Mononuclear cell (primary cell): ENCODE data around the gene HIF1A. TPM values are rescaled to one million over a fixed set of nuclear protein-coding genes. Genes with fewer than 3 reads are reported as not detected.

Source experiments
- H3K27me3 ChIP-seq: 2 replicates; pipeline ENCODE4 v1.6.0; 2011; ENCODE audit warnings: low read length, control low read depth; ENCODE audit not compliant: insufficient read depth
- H3K4me1 ChIP-seq: 2 replicates; pipeline ENCODE4 v1.5.1; 2011; ENCODE audit warnings: mild to moderate bottlenecking, low read length, control low read depth; ENCODE audit not compliant: insufficient read depth
- H3K4me3 ChIP-seq: 2 replicates; pipeline ENCODE4 v1.5.1; 2011; ENCODE audit warnings: mild to moderate bottlenecking, low read length, moderate library complexity
- H3K9me3 ChIP-seq: 2 replicates; pipeline ENCODE4 v1.5.1; 2011; ENCODE audit warnings: low read depth, mild to moderate bottlenecking, control low read depth, low read length
- total RNA-seq: library from RNA; depleted of rRNA; stranded (reverse); fragments of >200 nt; gene quantifications from one replicate; pipeline ENCODE4 v1.2.3, GENCODE V29; 2012

HIF1A gene
- total RNA-seq, 1 donor, result 972 TPM

DNA sequence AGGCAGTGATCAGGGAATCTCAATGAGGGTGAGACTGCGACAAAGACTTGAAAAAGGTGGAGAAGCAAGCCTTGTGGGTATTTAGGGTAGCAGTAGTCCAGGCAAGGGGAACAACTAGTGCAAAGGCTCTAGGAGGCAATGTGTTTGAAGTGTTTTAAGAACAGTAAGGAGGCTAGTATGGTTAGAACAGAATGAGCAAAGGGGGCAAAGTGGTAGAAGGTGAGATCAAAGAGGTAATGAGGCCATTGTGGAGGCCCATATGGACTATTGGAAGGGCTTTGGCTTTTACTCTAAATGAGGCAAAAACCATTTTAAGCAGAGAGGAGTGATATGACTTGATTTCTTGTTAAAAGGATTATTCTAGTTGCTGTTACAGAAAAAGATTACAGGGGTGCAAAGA is 16.8 kb downstream of the HIF1A start:
- no peak overlapping the region for H3K4me3 ChIP-seq
- peaks cover 28% of the 10 kb centered on the region for H3K4me1 ChIP-seq
- no peaks in the 10 kb centered on the region for H3K9me3 ChIP-seq
- no peaks in the 10 kb centered on the region for H3K27me3 ChIP-seq

DNA sequence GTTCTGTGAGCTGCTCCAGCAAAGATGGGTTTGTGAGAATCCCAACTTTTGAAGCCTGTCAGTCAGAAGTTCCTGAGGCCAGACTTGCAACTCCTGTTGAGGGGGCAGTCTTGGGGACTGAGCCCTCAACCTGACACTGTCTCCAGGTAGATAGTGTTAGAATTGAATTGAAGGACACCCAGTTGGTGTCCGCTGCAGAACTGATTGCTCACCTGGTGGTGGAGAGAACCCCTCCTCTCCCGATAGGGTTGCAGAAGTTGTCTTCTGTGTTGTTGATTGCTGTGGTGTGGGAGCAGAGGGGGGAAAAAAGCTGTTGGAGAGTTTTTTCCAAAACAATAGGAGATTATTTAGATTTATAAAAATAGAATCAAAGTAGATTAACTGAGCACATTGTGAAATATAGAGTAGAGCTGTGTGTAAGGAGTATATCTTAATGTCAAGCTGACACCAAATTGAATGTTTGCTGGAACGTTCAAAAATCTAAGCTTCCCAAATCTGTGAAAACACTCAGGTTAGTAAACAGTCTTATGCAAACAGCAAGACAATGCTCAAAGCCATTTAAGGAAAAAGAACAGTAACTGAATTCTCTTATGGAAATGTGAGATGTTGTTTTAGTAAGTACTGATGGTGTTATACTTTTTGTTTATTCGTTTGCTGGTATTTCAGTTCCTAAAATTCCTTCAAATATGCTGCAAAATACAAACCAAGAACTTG is 18.6 kb downstream of the HIF1A start:
- H3K4me3 ChIP-seq, result no peak overlapping the region
- H3K9me3 ChIP-seq, result no peaks in the 10 kb centered on the region
- peaks cover 39% of the 10 kb centered on the region for H3K4me1 ChIP-seq
- no peaks in the 10 kb centered on the region for H3K27me3 ChIP-seq

DNA sequence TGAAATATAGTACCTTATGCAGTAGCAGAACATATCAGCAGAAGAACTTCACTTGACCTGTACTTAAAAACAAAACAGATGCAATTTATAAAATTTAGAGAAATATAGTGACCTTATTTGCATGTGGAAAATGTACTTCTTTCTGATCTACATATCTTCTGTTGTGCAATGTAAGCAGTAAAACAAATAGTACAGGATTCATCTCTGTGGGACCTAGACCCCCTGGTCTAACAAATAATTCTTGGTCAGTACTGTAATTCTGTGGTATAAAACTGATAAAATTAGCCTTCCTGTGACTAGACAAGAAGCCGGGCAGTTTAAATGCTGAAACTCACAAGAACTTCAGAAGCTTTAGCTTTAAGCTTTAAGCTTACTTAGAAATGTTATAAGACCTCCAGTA is 21.6 kb downstream of the HIF1A start:
- Histone ChIP-seq H3K4me1 (peaks cover 47% of the 10 kb centered on the region), H3K9me3 (no peaks in the 10 kb centered on the region), H3K4me3 (no peak overlapping the region), H3K27me3 (no peaks in the 10 kb centered on the region)

DNA sequence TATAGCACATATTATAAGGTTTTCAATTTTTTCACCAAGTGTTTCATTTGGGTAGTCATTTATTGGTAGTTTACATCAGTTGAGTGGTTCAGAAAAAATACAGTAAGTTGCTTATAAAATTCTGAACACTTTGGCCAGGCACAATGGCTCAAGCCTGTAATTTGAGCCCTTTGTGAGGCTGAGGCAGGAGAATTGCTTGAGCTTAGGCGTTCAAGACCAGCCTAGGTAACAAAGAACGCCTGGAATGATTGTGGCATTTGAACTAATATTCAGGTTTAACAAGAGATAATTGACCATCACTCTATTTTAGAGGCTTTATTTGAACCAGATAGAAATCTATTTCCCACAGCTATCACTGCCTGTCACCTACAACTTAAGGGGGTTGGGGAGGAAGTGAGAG is 22.7 kb downstream of the HIF1A start:
- Histone ChIP-seq H3K9me3 (no peaks in the 10 kb centered on the region), H3K4me3 (no peak overlapping the region), H3K4me1 (peaks cover 44% of the 10 kb centered on the region), H3K27me3 (no peaks in the 10 kb centered on the region)

DNA sequence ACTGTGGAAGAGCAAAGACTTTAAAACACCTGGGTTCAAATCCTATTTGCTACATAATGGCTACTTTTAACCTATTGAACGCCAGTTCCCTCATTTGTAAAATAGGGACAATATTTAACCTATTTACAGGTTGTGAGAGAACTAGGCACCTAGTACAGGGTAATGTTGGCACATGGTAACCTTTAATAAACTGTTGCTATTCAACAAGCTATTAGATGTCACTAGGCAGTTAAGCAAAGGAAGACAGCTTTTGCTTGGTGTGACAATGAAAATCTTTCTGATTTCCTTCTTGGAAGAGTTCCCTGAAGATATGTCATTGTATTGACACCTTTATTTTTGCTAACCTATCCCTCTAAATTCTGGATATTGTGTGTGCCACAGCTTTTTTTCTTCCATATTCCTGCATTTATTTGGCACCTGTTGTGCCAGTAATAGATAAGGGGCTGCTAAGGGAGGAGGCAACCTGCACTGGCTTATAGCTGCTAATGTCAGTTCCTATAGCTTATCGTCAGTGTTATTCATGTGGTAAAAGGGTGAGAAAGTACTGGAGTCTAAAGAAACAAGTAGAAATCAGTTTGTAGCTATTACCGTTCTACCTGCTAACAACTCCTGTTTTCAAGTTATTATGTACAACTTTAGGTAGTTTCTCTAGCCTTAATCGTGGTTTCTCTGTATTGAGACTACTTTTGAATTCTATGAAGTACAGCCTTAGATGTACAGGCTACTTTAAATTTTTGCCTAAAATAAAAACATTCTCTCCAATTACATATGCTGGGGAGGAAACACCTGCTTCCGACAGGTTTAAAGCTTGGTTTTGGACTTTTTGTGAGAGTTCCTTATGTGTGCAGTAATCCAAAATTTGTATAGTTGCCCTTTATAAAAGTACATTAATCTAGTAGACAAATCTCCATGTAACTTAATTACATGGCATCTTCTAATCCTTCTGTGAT is 24.3 kb downstream of the HIF1A start:
- no peaks in the 10 kb centered on the region for H3K9me3 ChIP-seq
- no peaks in the 10 kb centered on the region for H3K27me3 ChIP-seq
- H3K4me1 ChIP-seq, result peaks cover 37% of the 10 kb centered on the region
- no peak overlapping the region for H3K4me3 ChIP-seq

DNA sequence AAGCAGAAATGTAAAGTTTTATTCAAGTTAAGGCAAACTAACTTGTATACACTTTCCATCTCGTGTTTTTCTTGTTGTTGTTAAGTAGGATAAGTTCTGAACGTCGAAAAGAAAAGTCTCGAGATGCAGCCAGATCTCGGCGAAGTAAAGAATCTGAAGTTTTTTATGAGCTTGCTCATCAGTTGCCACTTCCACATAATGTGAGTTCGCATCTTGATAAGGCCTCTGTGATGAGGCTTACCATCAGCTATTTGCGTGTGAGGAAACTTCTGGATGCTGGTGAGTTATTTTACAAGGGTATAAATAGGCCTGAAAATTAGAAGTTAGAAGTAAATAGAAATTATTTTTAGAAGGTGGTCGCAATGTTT is 25.0 kb downstream of the HIF1A start:
- peaks cover 37% of the 10 kb centered on the region for H3K4me1 ChIP-seq
- no peaks in the 10 kb centered on the region for H3K27me3 ChIP-seq
- no peaks in the 10 kb centered on the region for H3K9me3 ChIP-seq
- no peak overlapping the region for H3K4me3 ChIP-seq

DNA sequence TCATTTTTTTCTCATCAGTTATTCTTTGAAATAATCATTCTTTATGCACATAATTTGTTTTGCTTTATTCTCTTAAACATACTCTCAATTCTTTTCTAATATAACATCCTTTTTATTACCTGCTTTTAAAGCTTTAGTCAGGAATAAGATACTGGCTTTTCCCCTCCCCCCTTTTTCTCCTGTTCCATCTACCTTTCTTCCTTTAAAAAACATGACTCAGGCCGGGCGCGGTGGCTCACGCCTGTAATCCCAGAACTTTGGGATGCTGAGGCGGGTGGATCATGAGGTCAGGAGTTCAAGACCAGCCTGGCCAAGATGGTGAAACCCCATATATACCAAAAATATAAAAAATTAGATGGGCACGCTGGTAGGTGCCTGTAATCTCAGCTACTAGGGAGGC is 25.4 kb downstream of the HIF1A start:
- Histone ChIP-seq H3K9me3 (no peaks in the 10 kb centered on the region), H3K27me3 (no peaks in the 10 kb centered on the region), H3K4me1 (peaks cover 33% of the 10 kb centered on the region), H3K4me3 (no peak overlapping the region)

DNA sequence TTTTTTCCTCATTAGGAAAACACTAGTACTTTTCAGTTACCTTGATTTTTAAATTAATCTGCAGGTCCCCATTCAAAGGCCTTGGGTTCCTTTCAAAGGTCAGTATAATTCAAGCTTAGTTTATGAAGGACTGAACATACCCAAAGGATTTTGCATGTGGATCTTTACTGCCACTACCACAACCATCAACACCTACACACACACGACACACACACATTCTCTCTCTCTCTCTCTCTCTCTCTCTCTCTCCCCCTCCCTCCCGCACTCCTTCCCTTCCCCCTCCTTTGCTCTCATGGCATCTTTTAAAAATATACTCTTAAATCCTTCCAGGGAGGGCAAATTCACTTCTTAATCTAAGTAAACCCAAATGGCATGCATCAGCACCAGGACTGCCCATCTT is 28.8 kb downstream of the HIF1A start:
- H3K4me1 ChIP-seq, result peaks cover 17% of the 10 kb centered on the region
- no peaks in the 10 kb centered on the region for H3K9me3 ChIP-seq
- no peak overlapping the region for H3K4me3 ChIP-seq
- H3K27me3 ChIP-seq, result no peaks in the 10 kb centered on the region

DNA sequence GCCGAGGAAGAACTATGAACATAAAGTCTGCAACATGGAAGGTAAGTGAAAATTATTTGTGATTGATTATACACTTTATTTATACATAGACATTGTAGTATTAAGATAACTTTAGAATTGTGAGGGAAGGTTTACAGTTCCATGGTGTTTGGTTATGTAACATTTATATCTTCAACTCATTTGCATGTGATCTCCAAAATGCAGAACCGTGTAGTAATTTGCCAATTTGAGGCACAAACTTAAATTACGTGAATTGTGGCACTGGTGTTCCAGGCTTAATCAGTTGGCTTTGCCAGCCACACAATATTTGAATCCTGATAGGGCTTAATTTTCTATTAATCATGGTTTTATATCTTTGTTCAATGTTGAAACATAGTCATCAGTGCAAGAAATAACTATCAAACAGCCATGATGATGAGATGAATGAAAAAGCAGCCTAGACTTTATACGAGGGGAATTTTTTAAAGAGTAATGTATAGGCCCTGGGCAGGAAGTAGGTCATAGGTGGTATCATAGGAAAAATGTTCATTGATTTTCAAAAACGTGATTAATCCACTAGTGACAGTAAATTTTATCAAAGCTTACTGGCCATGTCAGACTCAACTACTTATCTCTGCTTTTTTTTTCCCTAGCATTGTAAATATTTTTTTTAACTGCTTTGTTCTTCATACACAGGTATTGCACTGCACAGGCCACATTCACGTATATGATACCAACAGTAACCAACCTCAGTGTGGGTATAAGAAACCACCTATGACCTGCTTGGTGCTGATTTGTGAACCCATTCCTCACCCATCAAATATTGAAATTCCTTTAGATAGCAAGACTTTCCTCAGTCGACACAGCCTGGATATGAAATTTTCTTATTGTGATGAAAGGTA is 31.7 kb downstream of the HIF1A start:
- no peaks in the 10 kb centered on the region for H3K4me1 ChIP-seq
- no peaks in the 10 kb centered on the region for H3K27me3 ChIP-seq
- H3K4me3 ChIP-seq, result no peak overlapping the region
- no peaks in the 10 kb centered on the region for H3K9me3 ChIP-seq

DNA sequence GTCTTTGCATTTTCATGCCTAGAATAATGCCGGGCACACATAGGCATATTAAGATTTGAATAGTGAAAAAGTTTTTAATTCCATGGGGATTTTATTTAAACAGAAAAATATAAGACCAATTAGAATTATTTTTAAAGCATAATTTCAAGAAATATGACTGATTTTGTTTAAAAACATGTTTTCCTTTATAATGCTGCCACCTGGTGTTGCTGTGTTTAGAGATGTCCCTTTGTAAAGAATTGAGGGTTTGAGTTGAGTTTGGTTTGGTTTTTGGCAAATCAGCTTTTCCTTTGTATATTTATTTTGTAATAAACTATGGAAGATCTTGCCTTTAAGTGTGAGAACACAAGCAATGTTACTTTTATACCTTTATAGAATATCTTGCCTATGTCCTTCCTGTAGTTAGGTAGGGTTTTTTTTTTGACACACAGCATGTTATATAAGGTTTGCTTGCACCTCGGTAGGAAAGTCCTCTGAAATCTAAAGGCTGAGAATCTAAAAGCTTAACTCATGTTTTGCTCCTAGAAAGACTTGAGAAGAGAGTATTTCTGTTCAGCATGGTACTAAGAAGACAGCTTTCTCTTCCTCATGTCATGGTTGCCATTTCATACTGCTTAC is 35.6 kb downstream of the HIF1A start:
- Histone ChIP-seq H3K4me3 (no peak overlapping the region), H3K27me3 (no peaks in the 10 kb centered on the region), H3K4me1 (no peaks in the 10 kb centered on the region), H3K9me3 (no peaks in the 10 kb centered on the region)

DNA sequence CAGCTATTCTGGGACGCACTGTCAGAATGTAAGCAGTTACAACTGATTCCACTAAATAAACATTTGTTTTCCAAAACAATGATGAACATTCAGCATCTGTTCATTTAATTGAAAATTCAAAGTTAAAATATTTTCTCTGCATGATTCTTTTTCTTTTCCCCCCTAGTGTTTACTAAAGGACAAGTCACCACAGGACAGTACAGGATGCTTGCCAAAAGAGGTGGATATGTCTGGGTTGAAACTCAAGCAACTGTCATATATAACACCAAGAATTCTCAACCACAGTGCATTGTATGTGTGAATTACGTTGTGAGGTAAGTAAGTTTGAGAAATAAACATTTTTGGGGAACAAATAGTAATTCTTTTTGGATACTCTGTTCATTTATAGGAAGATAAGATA is 38.7 kb downstream of the HIF1A start:
- no peak overlapping the region for H3K4me3 ChIP-seq
- no peaks in the 10 kb centered on the region for H3K9me3 ChIP-seq
- H3K4me1 ChIP-seq, result no peaks in the 10 kb centered on the region
- H3K27me3 ChIP-seq, result no peaks in the 10 kb centered on the region

DNA sequence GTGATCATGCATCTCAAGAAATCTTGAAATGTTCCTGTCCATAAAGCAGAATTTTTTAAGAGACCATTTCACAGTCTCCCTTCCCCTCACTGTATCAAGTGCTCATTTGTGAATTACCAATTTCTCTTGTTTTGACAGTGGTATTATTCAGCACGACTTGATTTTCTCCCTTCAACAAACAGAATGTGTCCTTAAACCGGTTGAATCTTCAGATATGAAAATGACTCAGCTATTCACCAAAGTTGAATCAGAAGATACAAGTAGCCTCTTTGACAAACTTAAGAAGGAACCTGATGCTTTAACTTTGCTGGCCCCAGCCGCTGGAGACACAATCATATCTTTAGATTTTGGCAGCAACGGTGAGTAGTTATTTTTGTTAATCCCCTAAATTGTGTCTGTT is 41.4 kb downstream of the HIF1A start:
- Histone ChIP-seq H3K4me1 (no peaks in the 10 kb centered on the region), H3K4me3 (no peak overlapping the region), H3K9me3 (no peaks in the 10 kb centered on the region), H3K27me3 (no peaks in the 10 kb centered on the region)

DNA sequence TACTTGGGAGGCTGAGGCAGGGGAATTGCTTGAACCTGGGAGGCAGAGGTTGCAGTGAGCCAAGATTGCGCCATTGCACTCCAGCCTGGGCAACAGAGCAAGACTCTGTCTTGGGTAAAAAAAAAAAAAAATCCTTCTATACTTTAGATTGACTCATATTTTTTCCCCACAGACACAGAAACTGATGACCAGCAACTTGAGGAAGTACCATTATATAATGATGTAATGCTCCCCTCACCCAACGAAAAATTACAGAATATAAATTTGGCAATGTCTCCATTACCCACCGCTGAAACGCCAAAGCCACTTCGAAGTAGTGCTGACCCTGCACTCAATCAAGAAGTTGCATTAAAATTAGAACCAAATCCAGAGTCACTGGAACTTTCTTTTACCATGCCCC is 42.6 kb downstream of the HIF1A start:
- Histone ChIP-seq H3K27me3 (no peaks in the 10 kb centered on the region), H3K4me1 (no peaks in the 10 kb centered on the region), H3K4me3 (no peak overlapping the region), H3K9me3 (no peaks in the 10 kb centered on the region)

DNA sequence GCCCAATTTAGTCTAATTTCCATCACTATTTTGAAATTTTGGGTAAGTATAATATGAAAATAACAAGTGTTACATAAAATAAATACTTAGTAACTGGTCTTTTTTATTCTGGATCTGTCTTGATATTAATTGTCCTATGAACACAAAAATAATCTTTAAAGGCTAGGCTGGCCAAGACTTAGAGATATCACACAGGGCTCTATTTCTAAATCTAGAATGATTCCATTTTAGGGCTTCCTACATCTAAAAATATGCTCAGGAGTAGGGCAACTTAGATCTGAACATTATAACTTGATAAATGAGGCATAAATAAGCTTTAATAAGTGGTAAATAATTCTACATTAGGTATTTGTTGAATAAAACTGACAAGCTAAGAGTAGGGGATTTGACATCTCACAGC is 43.8 kb downstream of the HIF1A start:
- H3K4me3 ChIP-seq, result no peak overlapping the region
- H3K27me3 ChIP-seq, result no peaks in the 10 kb centered on the region
- H3K4me1 ChIP-seq, result no peaks in the 10 kb centered on the region
- H3K9me3 ChIP-seq, result no peaks in the 10 kb centered on the region

DNA sequence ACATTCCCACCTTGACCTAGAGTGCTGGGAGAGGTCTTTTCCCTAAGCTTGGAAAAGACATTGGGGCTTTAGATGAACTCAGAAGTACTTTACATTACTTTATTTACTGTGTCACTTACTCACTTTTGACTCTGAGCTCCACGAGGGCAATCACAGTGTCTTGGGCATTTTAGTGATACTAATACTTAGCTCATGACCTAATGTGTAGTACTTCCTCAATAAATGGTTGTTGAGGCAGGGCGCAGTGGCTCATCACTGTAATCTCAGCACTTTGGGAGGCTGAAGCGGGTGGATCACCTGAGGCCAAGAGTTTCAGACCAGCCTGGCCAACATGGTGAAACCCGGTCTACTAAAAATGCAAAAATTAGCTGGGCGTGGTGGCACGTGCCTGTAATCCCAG is 47.1 kb downstream of the HIF1A start:
- Histone ChIP-seq H3K9me3 (no peaks in the 10 kb centered on the region), H3K4me3 (no peak overlapping the region), H3K4me1 (no peaks in the 10 kb centered on the region)

More for the DNA sequence above, 47.1 kb downstream of the HIF1A start:
- no peaks in the 10 kb centered on the region for H3K27me3 ChIP-seq
